Sciatic nerve (tissue), 2 donors: Measurements from ENCODE around the gene TMEM179B. TPM values are rescaled to one million over a fixed set of nuclear protein-coding genes. Genes with fewer than 3 reads are reported as not detected.
"Not testable (repeated sequence)": the region's sequence is repeated elsewhere in the genome, so short reads cannot be mapped to it uniquely, and the experiment has no call there.

Experiments
- ATAC-seq: fragments of 200-7000 bp; cut with Tn5 transposase; one replicate; pipeline ENCODE4 v1.9.1; 2020; ENCODE audit warnings: mild to moderate bottlenecking, moderate library complexity
- DNase-seq: peaks from one replicate; pipeline ENCODE4 v3.0.0-alpha.2; 2020; ENCODE audit warnings: low spot score
- intact Hi-C: fragments of 100-400 bp; cut with DNase I; formaldehyde crosslinking; loops from one replicate; pipeline ENCODE4 v1.14.2; 2022
- microRNA-seq: library from miRNA; unstranded; fragments of <30 nt; microRNA quantifications from one replicate; pipeline ENCODE4 v1.2.0, GENCODE V29; 2020
- total RNA-seq: library from RNA; stranded (reverse); fragmentation: NEBNext Ultra II Directional; extraction: Animal tissue kit (Norgen Biotek cat#: 25700); gene quantifications from one replicate; pipeline ENCODE4 v1.2.1, GENCODE V29; 2021
- donor health status: DM: no; HTN: no; CAD: no.
- donor health status: DM: no; HTN: no; CAD: no.

The TMEM179B gene
- total RNA-seq, 1 donor from 2014 or later, result 29.6 TPM

DNA sequence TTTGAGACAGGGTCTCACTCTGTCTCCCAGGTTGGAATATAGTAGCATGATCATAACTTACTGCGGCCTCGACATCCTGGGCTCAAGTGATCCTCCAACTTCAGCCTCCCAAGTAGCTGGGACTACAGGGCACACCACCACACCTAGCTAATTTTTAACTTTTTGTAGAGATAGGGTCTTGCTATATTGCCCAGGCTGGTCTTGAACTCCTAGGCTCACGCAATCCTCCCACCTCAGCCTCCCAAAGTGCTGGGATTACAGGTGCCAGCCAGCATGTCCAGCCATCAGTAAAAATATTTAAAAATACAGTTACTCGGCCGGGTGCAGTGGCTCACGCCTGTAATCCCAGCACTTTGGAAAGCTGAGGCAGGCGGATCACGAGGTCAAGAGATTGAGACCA lies 40.9 kb downstream of the TMEM179B start:
- intact Hi-C loops, ATAC-seq, DNase-seq: not testable (repeated sequence)

DNA sequence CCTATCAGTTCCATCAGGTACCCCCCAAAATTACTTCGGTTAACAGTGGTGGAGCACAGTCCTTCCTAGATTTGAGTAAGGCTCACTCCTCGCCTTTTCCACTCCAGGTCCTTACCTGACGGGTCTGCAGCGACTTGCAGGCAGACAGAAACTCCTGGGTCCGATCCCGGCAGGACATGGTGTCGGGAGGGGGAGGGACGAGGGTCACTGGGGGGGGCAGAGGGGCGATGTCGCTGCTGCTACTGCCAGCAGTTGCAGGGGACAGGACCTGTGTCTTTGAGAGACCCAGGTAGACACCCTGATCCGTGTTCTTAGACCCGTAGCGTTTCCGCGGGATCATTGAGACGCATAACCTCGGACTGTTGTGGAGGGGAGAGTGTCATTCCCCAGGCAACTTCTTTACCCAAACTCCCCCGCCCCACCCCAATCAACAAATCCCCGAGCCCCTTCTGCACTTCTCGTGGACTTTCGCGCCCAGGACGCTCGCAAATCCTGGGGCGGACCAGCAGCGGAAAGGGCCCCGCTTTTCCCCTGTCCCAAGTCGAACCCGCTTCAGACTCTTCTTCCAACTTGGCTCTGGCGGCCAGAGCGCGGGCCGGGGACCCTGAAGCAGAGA lies 43.8 kb downstream of the TMEM179B start:
- ATAC-seq (no peak), DNase-seq (no peak)
- intact Hi-C loops, result no loop called here

- ATAC-seq, result peak; percentile 99
- intact Hi-C loops, result no loop called here
- DNase-seq, result peak; percentile 100
Measured at GRCh38 chr11:62831520-62832335, 44.5 kb downstream of the TMEM179B start, which contains the start of gene STX5. Gene STX5, minus strand, starts transcription at chr11:62832051. Its CDS starts 808 bp downstream, at chr11:62831243.

DNA sequence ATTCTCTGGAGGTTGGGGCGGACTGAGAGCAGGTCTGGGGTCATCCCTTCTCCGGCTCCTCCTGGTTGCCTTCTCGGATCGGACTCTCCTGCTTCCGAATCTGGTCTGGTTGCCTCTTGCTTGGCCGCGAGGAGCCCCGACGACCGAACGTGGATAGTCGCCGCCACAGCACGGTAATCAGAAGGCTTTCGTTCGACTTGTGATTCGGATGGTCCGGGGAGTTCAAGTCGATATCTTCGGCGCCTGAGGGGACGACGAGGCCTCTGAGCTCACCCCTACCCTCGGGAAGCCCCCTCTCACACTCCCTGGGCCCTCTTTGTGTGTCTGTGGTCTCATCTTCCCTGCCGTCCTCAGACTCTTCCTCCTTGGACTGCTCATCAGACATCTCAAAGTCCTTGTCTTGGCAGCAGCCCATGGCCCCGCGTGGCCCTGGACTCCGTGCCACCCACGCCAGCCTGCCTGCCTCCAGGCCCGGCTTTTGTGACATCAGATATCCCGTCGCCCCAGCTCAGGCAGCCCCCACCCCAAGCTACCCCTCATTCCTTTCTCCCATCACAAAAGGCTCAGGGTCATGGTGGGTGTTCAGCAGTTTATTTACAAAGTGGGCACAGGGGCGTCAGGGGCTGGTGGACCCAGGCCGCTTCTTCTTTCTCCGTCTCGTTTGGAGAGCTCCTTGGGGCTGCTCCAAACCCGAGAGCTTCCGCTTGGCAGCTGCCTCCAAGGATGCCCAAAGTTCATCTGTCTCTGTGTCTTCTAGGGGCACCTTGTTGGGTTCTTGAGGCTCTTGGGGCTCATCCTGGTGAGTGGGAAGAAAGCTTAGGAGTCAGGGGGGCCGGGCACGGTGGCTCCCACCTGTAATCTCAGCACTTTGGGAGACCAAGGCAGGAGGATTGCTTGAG lies 45.4 kb downstream of the TMEM179B start, which contains the start of gene TEX54:
Gene TEX54 (minus strand): TSS at position 506 of the 899 bp plus-strand sequence.
- DNase-seq, result peak; percentile 69
- intact Hi-C loops, result no loop called here
- peak; percentile 3 for ATAC-seq

DNA sequence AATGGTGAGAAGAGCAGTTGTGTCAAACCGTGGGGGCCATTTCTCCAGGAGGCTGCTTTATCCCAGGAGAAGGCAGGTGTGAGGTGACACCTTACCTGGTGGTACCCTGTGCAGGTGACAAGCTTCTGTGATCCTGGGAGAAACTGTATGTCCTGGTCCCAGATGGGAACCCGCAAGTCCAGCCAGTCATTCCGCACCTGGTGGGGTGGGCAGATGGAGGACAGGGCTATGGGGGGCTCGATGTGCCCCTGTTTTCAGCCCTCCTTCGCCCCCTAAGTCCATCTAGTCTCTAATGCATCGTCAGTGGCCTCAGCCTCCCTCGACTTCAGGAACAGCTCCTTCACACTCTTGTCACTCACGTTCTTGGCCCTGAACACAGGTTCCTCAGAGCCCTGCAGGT lies 48.1 kb downstream of the TMEM179B start:
- no peak for DNase-seq
- intact Hi-C loops, result no loop called here
- ATAC-seq, result no peak

GRCh38 chr11:62839050-62839945 lies 52.1 kb downstream of the TMEM179B start, which contains the start of gene WDR74:
Gene WDR74, minus strand, starts transcription at chr11:62839590. Its CDS starts 20 bp downstream, at chr11:62839570.
- intact Hi-C loops, result no loop called here
- DNase-seq (peak; percentile 96), ATAC-seq (peak; percentile 85)

Small RNA genes lying within 50 kb of the gene (microRNA-seq; reads per million reads assigned to microRNA genes)
- gene MIR6514, result not detected
- not detected for gene MIR6748

Other genes starting within 250 kb of the TMEM179B start
- gene AHNAK, start 240.6 kb upstream of the TMEM179B start, total RNA-seq, result 2,773 TPM
- gene EEF1G, start 213.5 kb upstream of the TMEM179B start, total RNA-seq, result 811 TPM
- gene TUT1, start 195.9 kb upstream of the TMEM179B start, total RNA-seq, result 20.7 TPM
- gene MTA2, start 185.5 kb upstream of the TMEM179B start, total RNA-seq, result 86.6 TPM
- gene EML3, start 174.6 kb upstream of the TMEM179B start, total RNA-seq, result 113 TPM
- gene ROM1, start 174.1 kb upstream of the TMEM179B start, total RNA-seq, result 15.2 TPM
- gene B3GAT3, start 165.4 kb upstream of the TMEM179B start, total RNA-seq, result 38.7 TPM
- gene GANAB, start 140.8 kb upstream of the TMEM179B start, total RNA-seq, result 219 TPM
- gene INTS5, start 134.1 kb upstream of the TMEM179B start, total RNA-seq, result 12.3 TPM
- gene C11orf98, start 122.2 kb upstream of the TMEM179B start, total RNA-seq, result 25.1 TPM
- gene CSKMT, start 122.1 kb upstream of the TMEM179B start, total RNA-seq, result 7.1 TPM
- gene UQCC3, start 115.7 kb upstream of the TMEM179B start, total RNA-seq, result 7.1 TPM
- 4.9 TPM for gene LBHD1, start 115.1 kb upstream of the TMEM179B start, total RNA-seq
- 79.6 TPM for gene UBXN1, start 108.3 kb upstream of the TMEM179B start, total RNA-seq
- 28.4 TPM for gene LRRN4CL, start 97.9 kb upstream of the TMEM179B start, total RNA-seq
- gene BSCL2, start 80.0 kb upstream of the TMEM179B start, total RNA-seq, result 44.5 TPM
- 1.4 TPM for gene GNG3, start 79.7 kb upstream of the TMEM179B start, total RNA-seq
- gene HNRNPUL2, start 59.9 kb upstream of the TMEM179B start, total RNA-seq, result 51.2 TPM
- gene TTC9C, start 58.9 kb upstream of the TMEM179B start, total RNA-seq, result 30.9 TPM
- 9.8 TPM for gene ZBTB3, start 33.2 kb upstream of the TMEM179B start, total RNA-seq
- gene POLR2G, start 25.8 kb upstream of the TMEM179B start, total RNA-seq, result 48.1 TPM
- gene TAF6L, start 16.0 kb upstream of the TMEM179B start, total RNA-seq, result 17.8 TPM
- gene TMEM223, start 4.6 kb downstream of the TMEM179B start, total RNA-seq, result 10.4 TPM
- 81.8 TPM for gene NXF1, start 18.0 kb downstream of the TMEM179B start, total RNA-seq
- 51.6 TPM for gene STX5, start 44.6 kb downstream of the TMEM179B start, total RNA-seq
- gene TEX54, start 45.4 kb downstream of the TMEM179B start, total RNA-seq, result not detected
- gene WDR74, start 52.2 kb downstream of the TMEM179B start, total RNA-seq, result 34.5 TPM
- 102 TPM for gene SLC3A2, start 93.5 kb downstream of the TMEM179B start, total RNA-seq
- not detected for gene CHRM1, start 134.0 kb downstream of the TMEM179B start, total RNA-seq
- not detected for gene SLC22A6, start 197.6 kb downstream of the TMEM179B start, total RNA-seq
- not detected for gene SLC22A8, start 228.4 kb downstream of the TMEM179B start, total RNA-seq